Stimulated activated memory B cell treated with anti-CD40 and anti-IgM and Interleukin-4, amounts not matched to agents 10 μg/mL and 1 μg/mL and 100 μg/mL, for 72 hours (primary cell): ENCODE measurements around the gene CPSF3.
A peak's percentile ranks its signal among the peaks of the same experiment; 100 is the strongest.
"Not testable (repeated sequence)": the region's sequence is repeated elsewhere in the genome, so short reads cannot be mapped to it uniquely, and the experiment has no call there.

Experiments
- ATAC-seq: fragments of 150-1000 bp; cut with Tn5 transposase; 2 replicates; pipeline ENCODE4 v1.10.0; 2021
- H3K27ac Mint-ChIP-seq: one replicate; pipeline ENCODE4 v1.8.0; 2022; ENCODE audit warnings: mild to moderate bottlenecking, mixed read lengths
- H3K27me3 Mint-ChIP-seq: one replicate; pipeline ENCODE4 v1.8.0; 2022; ENCODE audit warnings: mixed read lengths
- H3K36me3 Mint-ChIP-seq: one replicate; pipeline ENCODE4 v1.8.0; 2022; ENCODE audit warnings: mixed read lengths
- H3K4me1 Mint-ChIP-seq: one replicate; pipeline ENCODE4 v1.8.0; 2022; ENCODE audit warnings: mixed read lengths
- H3K4me3 Mint-ChIP-seq: one replicate; pipeline ENCODE4 v1.8.0; 2022; ENCODE audit warnings: mild to moderate bottlenecking, moderate library complexity, mixed read lengths
- H3K9me3 Mint-ChIP-seq: one replicate; pipeline ENCODE4 v1.8.0; 2022; ENCODE audit warnings: mixed read lengths

The CPSF3 gene

GRCh38 chr2:9490789-9491188, 67.3 kb downstream of the CPSF3 start:
- Mint-ChIP-seq H3K27ac (no peak overlapping the region), H3K9me3 (no peaks in the 10 kb centered on the region), H3K27me3 (no peaks in the 10 kb centered on the region), H3K4me3 (no peak overlapping the region), H3K4me1 (peaks cover 5% of the 10 kb centered on the region), H3K36me3 (peaks cover 50% of the 10 kb centered on the region)
- ATAC-seq, result no peak

- Mint-ChIP-seq H3K27me3 (no peaks in the 10 kb centered on the region), H3K27ac (peak overlapping the region; percentile 77), H3K4me3 (no peak overlapping the region), H3K9me3 (no peaks in the 10 kb centered on the region), H3K4me1 (peaks cover 5% of the 10 kb centered on the region), H3K36me3 (peaks cover 56% of the 10 kb centered on the region)
- no peak for ATAC-seq
Observed at GRCh38 chr2:9492927-9493326, 69.5 kb downstream of the CPSF3 start.

GRCh38 chr2:9493478-9493877, 70.0 kb downstream of the CPSF3 start:
- peaks cover 54% of the 10 kb centered on the region for H3K36me3 Mint-ChIP-seq
- H3K27me3 Mint-ChIP-seq, result no peaks in the 10 kb centered on the region
- H3K27ac Mint-ChIP-seq, result peak overlapping the region; percentile 77
- H3K4me1 Mint-ChIP-seq, result peaks cover 5% of the 10 kb centered on the region
- H3K9me3 Mint-ChIP-seq, result no peaks in the 10 kb centered on the region
- ATAC-seq, result no peak
- no peak overlapping the region for H3K4me3 Mint-ChIP-seq

GRCh38 chr2:9494081-9494480, 70.6 kb downstream of the CPSF3 start:
- Mint-ChIP-seq H3K27me3 (no peaks in the 10 kb centered on the region), H3K9me3 (no peaks in the 10 kb centered on the region), H3K4me3 (no peak overlapping the region), H3K36me3 (peaks cover 54% of the 10 kb centered on the region), H3K27ac (peak overlapping the region; percentile 77), H3K4me1 (peaks cover 5% of the 10 kb centered on the region)
- ATAC-seq, result no peak

- no peak for ATAC-seq
- peaks cover 62% of the 10 kb centered on the region for H3K36me3 Mint-ChIP-seq
- no peak overlapping the region for H3K27ac Mint-ChIP-seq
- H3K4me1 Mint-ChIP-seq, result peaks cover 10% of the 10 kb centered on the region
- no peaks in the 10 kb centered on the region for H3K27me3 Mint-ChIP-seq
- H3K4me3 Mint-ChIP-seq, result no peak overlapping the region
- no peaks in the 10 kb centered on the region for H3K9me3 Mint-ChIP-seq
Observed at GRCh38 chr2:9497017-9497416, 73.6 kb downstream of the CPSF3 start.

GRCh38 chr2:9498210-9498609, 74.8 kb downstream of the CPSF3 start:
- no peak for ATAC-seq
- Mint-ChIP-seq H3K27ac (no peak overlapping the region), H3K4me1 (peaks cover 10% of the 10 kb centered on the region), H3K9me3 (no peaks in the 10 kb centered on the region), H3K27me3 (no peaks in the 10 kb centered on the region), H3K36me3 (peaks cover 66% of the 10 kb centered on the region), H3K4me3 (no peak overlapping the region)

GRCh38 chr2:9508931-9509330, 85.5 kb downstream of the CPSF3 start:
- H3K4me3 Mint-ChIP-seq, result no peak overlapping the region
- H3K4me1 Mint-ChIP-seq, result peaks cover 10% of the 10 kb centered on the region
- peaks cover 57% of the 10 kb centered on the region for H3K36me3 Mint-ChIP-seq
- H3K9me3 Mint-ChIP-seq, result no peaks in the 10 kb centered on the region
- no peaks in the 10 kb centered on the region for H3K27me3 Mint-ChIP-seq
- ATAC-seq, result no peak
- H3K27ac Mint-ChIP-seq, result peak overlapping the region; percentile 2

GRCh38 chr2:9513946-9514345, 90.5 kb downstream of the CPSF3 start:
- ATAC-seq, H3K9me3 Mint-ChIP-seq, H3K4me3 Mint-ChIP-seq, H3K4me1 Mint-ChIP-seq, H3K27ac Mint-ChIP-seq, H3K27me3 Mint-ChIP-seq: not testable (repeated sequence)
- H3K36me3 Mint-ChIP-seq, result peaks cover 53% of the 10 kb centered on the region

GRCh38 chr2:9517118-9517782, 93.8 kb downstream of the CPSF3 start:
- Mint-ChIP-seq H3K36me3 (peaks cover 49% of the 10 kb centered on the region), H3K27ac (peak overlapping the region; percentile 66), H3K9me3 (no peaks in the 10 kb centered on the region), H3K27me3 (no peaks in the 10 kb centered on the region), H3K4me3 (no peak overlapping the region), H3K4me1 (no peaks in the 10 kb centered on the region)
- no peak for ATAC-seq

GRCh38 chr2:9518163-9518562, 94.7 kb downstream of the CPSF3 start:
- no peak for ATAC-seq
- Mint-ChIP-seq H3K27ac (no peak overlapping the region), H3K27me3 (no peaks in the 10 kb centered on the region), H3K9me3 (no peaks in the 10 kb centered on the region), H3K36me3 (peaks cover 53% of the 10 kb centered on the region), H3K4me1 (no peaks in the 10 kb centered on the region), H3K4me3 (no peak overlapping the region)

- H3K4me3 Mint-ChIP-seq, result no peak overlapping the region
Observed at GRCh38 chr2:9518780-9519179, 95.3 kb downstream of the CPSF3 start.

GRCh38 chr2:9519250-9519649, 95.8 kb downstream of the CPSF3 start:
- H3K4me1 Mint-ChIP-seq, result no peaks in the 10 kb centered on the region
- H3K36me3 Mint-ChIP-seq, result peaks cover 49% of the 10 kb centered on the region
- no peaks in the 10 kb centered on the region for H3K9me3 Mint-ChIP-seq
- no peaks in the 10 kb centered on the region for H3K27me3 Mint-ChIP-seq
- H3K4me3 Mint-ChIP-seq, result no peak overlapping the region
- H3K27ac Mint-ChIP-seq, result no peak overlapping the region
- ATAC-seq, result no peak

More at GRCh38 chr2:9518780-9519179, 95.3 kb downstream of the CPSF3 start:
- Mint-ChIP-seq H3K27me3 (no peaks in the 10 kb centered on the region), H3K4me1 (no peaks in the 10 kb centered on the region), H3K9me3 (no peaks in the 10 kb centered on the region), H3K27ac (no peak overlapping the region), H3K36me3 (peaks cover 51% of the 10 kb centered on the region)
- ATAC-seq, result no peak
